Calu3 (cell line): ENCODE measurements around the gene HERC5. TPM values are rescaled to one million over a fixed set of nuclear protein-coding genes. Genes with fewer than 3 reads are reported as not detected.
"Not testable (repeated sequence)": the region's sequence is repeated elsewhere in the genome, so short reads cannot be mapped to it uniquely, and the experiment has no call there.

Experiments
- BruUV-seq: library from RNA; stranded (reverse); fragments of 400-500 nt; replicated peaks from 2 replicates; lab custom pipeline; 2021; lab: Mats Ljungman, UMichigan
- CTCF ChIA-PET: fragments of 300-600 bp; sonication (Branson Sonifier 250); formaldehyde crosslinking; loops from one replicate; lab custom pipeline; 2022; ENCODE audit warnings: antibody characterized with exemption; lab: Charles Lee
- DNase-seq: peaks from one replicate; pipeline ENCODE4 v3.0.0; 2022
- H3K27ac Mint-ChIP-seq: one replicate; pipeline ENCODE4 v1.8.0; 2022; ENCODE audit warnings: mixed read lengths; ENCODE audit not compliant: unreplicated experiment
- H3K27me3 Mint-ChIP-seq: one replicate; pipeline ENCODE4 v1.8.0; 2022; ENCODE audit warnings: mixed read lengths; ENCODE audit not compliant: unreplicated experiment
- H3K36me3 Mint-ChIP-seq: one replicate; pipeline ENCODE4 v1.8.0; 2022; ENCODE audit warnings: mild to moderate bottlenecking, moderate library complexity, mixed read lengths; ENCODE audit not compliant: insufficient read depth, unreplicated experiment
- H3K4me1 Mint-ChIP-seq: one replicate; pipeline ENCODE4 v1.8.0; 2022; ENCODE audit warnings: mild to moderate bottlenecking, low read depth, mixed read lengths; ENCODE audit not compliant: unreplicated experiment
- H3K4me3 Mint-ChIP-seq: one replicate; pipeline ENCODE4 v1.8.0; 2022; ENCODE audit warnings: mild to moderate bottlenecking, low read depth, moderate library complexity, mixed read lengths; ENCODE audit not compliant: unreplicated experiment
- H3K9me3 Mint-ChIP-seq: one replicate; pipeline ENCODE4 v1.8.0; 2022; ENCODE audit warnings: low read depth, mixed read lengths; ENCODE audit not compliant: unreplicated experiment
- CTCF ChIP-seq: fragments of 200-600 bp; IDR thresholded peaks from one replicate; pipeline ENCODE4 v1.8.0; 2022; ENCODE audit warnings: antibody characterized with exemption; ENCODE audit not compliant: unreplicated experiment
- intact Hi-C: fragments of 100-400 bp; cut with micrococcal nuclease; formaldehyde crosslinking; loops from one replicate; pipeline ENCODE4 v1.10.0; 2022; ENCODE audit not compliant: unreplicated experiment
- total RNA-seq: library from RNA; stranded (reverse); gene quantifications from 2 replicates; pipeline ENCODE4 v1.2.3, GENCODE V29; 2022

HERC5 gene
- total RNA-seq, 1 experiment from 2014 or later: 20.1 TPM

- no peaks in the 10 kb centered on the region for H3K9me3 Mint-ChIP-seq
- intact Hi-C loops: no loop called here
- no peak overlapping the region for H3K4me3 Mint-ChIP-seq
- BruUV-seq: no TSS peak
- H3K27ac Mint-ChIP-seq: no peak overlapping the region
- no peaks in the 10 kb centered on the region for H3K27me3 Mint-ChIP-seq
- H3K4me1 Mint-ChIP-seq: no peaks in the 10 kb centered on the region
- H3K36me3 Mint-ChIP-seq: no peaks in the 10 kb centered on the region
- CTCF ChIA-PET: no interaction called here
- no peak for DNase-seq
- TF ChIP-seq CTCF: no peak
These were observed 13.4 kb upstream of the HERC5 start for GRCh38 chr4:88443486-88443885.

GRCh38 chr4:88445252-88445651 is 11.7 kb upstream of the HERC5 start:
- Mint-ChIP-seq H3K36me3 (no peaks in the 10 kb centered on the region), H3K27ac (no peak overlapping the region), H3K4me3 (no peak overlapping the region), H3K27me3 (no peaks in the 10 kb centered on the region), H3K4me1 (no peaks in the 10 kb centered on the region), H3K9me3 (no peaks in the 10 kb centered on the region)
- TF ChIP-seq CTCF: no peak
- intact Hi-C loops: no loop called here
- DNase-seq: no peak
- CTCF ChIA-PET: no interaction called here
- BruUV-seq: no TSS peak

GRCh38 chr4:88446124-88446523 is 10.8 kb upstream of the HERC5 start:
- Mint-ChIP-seq H3K27me3 (no peaks in the 10 kb centered on the region), H3K36me3 (no peaks in the 10 kb centered on the region), H3K4me1 (no peaks in the 10 kb centered on the region), H3K27ac (no peak overlapping the region), H3K4me3 (no peak overlapping the region), H3K9me3 (no peaks in the 10 kb centered on the region)
- intact Hi-C loops: no loop called here
- BruUV-seq: no TSS peak
- CTCF ChIA-PET: no interaction called here
- no peak for TF ChIP-seq CTCF
- no peak for DNase-seq

GRCh38 chr4:88447371-88448095 is 9.4 kb upstream of the HERC5 start:
- no peaks in the 10 kb centered on the region for H3K4me1 Mint-ChIP-seq
- H3K27me3 Mint-ChIP-seq: no peaks in the 10 kb centered on the region
- no peaks in the 10 kb centered on the region for H3K36me3 Mint-ChIP-seq
- no peak overlapping the region for H3K4me3 Mint-ChIP-seq
- H3K9me3 Mint-ChIP-seq: no peaks in the 10 kb centered on the region
- no TSS peak for BruUV-seq
- CTCF ChIA-PET: no interaction called here
- intact Hi-C loops: no loop called here
- TF ChIP-seq CTCF: no peak
- no peak overlapping the region for H3K27ac Mint-ChIP-seq
- DNase-seq: no peak

GRCh38 chr4:88448211-88448765 is 8.6 kb upstream of the HERC5 start:
- H3K27me3 Mint-ChIP-seq, DNase-seq, H3K27ac Mint-ChIP-seq, intact Hi-C loops, H3K4me1 Mint-ChIP-seq, H3K36me3 Mint-ChIP-seq, H3K9me3 Mint-ChIP-seq, BruUV-seq, CTCF ChIA-PET, H3K4me3 Mint-ChIP-seq: not testable (repeated sequence)
